ENCODE results near the gene DOCK4. TPM values are rescaled to one million over a fixed set of nuclear protein-coding genes. Genes with fewer than 3 reads are reported as not detected.

Gene DOCK4
- total and polyA plus RNA-seq, 2 of the 8 experiments (the other 6 are each of a cell fraction or from before 2014, with no cell fraction given) = 5.1 to 23.6 TPM

DNA sequence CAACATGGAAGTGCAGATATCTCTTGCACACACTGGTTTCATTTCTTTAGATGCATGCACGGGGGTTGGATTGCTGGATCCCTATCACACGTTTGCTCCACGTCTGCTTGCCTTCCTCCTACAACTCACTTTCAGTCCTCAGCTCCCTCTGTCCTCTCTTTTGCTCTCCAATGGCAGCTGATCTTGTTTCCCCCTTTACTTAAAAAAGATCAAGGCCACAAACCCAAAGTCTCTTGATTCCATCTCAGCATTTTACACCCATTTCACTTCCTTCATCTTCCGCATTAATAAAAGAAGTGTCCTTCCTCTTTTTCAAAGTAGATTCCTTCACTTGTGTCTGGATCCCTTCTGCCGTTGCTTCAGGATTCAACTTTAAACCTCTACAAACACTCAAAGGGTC lies 245.2 kb downstream of the DOCK4 start:
- Histone ChIP-seq H4K8ac (ENCODE audit: extremely low read depth, insufficient read depth, low read length) (no peak overlapping the region), H3K79me2 (ENCODE audit: control insufficient read depth in 1 of 2, insufficient read depth in 2 of 2, low read length in 2 of 2) (no peaks in the 10 kb centered on the region), H2BK12ac (ENCODE audit: low read depth, low read length) (no peak overlapping the region), H3K27me3 (replicated peaks in 1 of 4; ENCODE audit: control insufficient read depth in 3 of 4, extremely low read depth in 1 of 4, insufficient read depth in 3 of 4, low read length in 3 of 4) (no peaks in the 10 kb centered on the region), H3K4me2 (ENCODE audit: insufficient read depth in 1 of 2, low read depth in 2 of 2, low read length in 2 of 2) (no peak overlapping the region), H3K4me1 (replicated peaks in 1 of 4; ENCODE audit: control insufficient read depth in 3 of 4, insufficient read depth in 4 of 4, low read length in 3 of 4) (no peaks in the 10 kb centered on the region; a peak in 1 of 7 replicates), H3K4me3 (ENCODE audit: extremely low read depth in 1 of 4, insufficient read depth in 2 of 4, low read depth in 3 of 4, low read length in 4 of 4) (no peak overlapping the region), H3K36me3 (ENCODE audit: control insufficient read depth in 2 of 4, insufficient read depth in 4 of 4, low read length in 3 of 4) (no peaks in the 10 kb centered on the region), H3K27ac (ENCODE audit: low read depth, low read length) (no peak overlapping the region), H3K23me2 (ENCODE audit: low read depth, low read length) (no peaks in the 10 kb centered on the region), H2BK5ac (ENCODE audit: low read depth, low read length) (no peak overlapping the region), H4K20me1 (replicated peaks in 1 of 2; ENCODE audit: control insufficient read depth in 1 of 2, insufficient read depth in 2 of 2, low read length in 2 of 2) (no peaks in the 10 kb centered on the region), H2AK5ac (ENCODE audit: low read depth, low read length) (no peak overlapping the region), H3K79me1 (ENCODE audit: low read depth, low read length) (no peaks in the 10 kb centered on the region), H3K14ac (ENCODE audit: insufficient read length) (no peak overlapping the region), H2AFZ (ENCODE audit: low read length) (no peak overlapping the region), H2BK20ac (ENCODE audit: low read length) (no peak overlapping the region), H3K9me3 (ENCODE audit: insufficient read depth in 2 of 2, low read depth in 1 of 2, low read length in 1 of 2) (no peaks in the 10 kb centered on the region), H3K4ac (replicated peaks; ENCODE audit: insufficient read length, low read depth, low read length) (no peak overlapping the region), H3K9ac (replicated peaks in 1 of 4; ENCODE audit: extremely low read depth in 1 of 4, low read depth in 3 of 4, low read length in 3 of 4) (no peak overlapping the region), H2BK120ac (replicated peaks; ENCODE audit: low read depth, low read length) (no peak overlapping the region), H4K5ac (ENCODE audit: insufficient read length, low read depth, low read length) (no peak overlapping the region), H2BK15ac (ENCODE audit: low read length) (no peak overlapping the region), H3K56ac (replicated peaks; ENCODE audit: insufficient read length, low read depth, low read length) (no peak overlapping the region), H3K23ac (ENCODE audit: insufficient read length) (no peak overlapping the region), H4K91ac (replicated peaks; ENCODE audit: insufficient read length, low read length) (no peak overlapping the region), H3K18ac (ENCODE audit: extremely low read depth, low read length) (no peak overlapping the region)
- DNase-seq (ENCODE audit: low read depth in 1 of 2, low spot score in 2 of 2) (no peak), FAIRE-seq (no peak)
- CTCF ChIA-PET (ENCODE audit: partially characterized antibody) = no interaction called here
- WGBS, 2 experiments (ENCODE audit: extremely low coverage in 1 of 2, insufficient coverage in 1 of 2, insufficient read length in 1 of 2, insufficient replicate concordance in 2 of 2, low coverage in 1 of 2, low lambda C conversion rate in 2 of 2, missing lambda C conversion rate in 1 of 2) = 90 to 100% methylated on average over 1 to 5 of the region's 5 CpGs
- POLR2A ChIA-PET (ENCODE audit: partially characterized antibody) = no interaction called here
- TF ChIP-seq TCF12 (IDR thresholded peaks at IDR 0.05; ENCODE audit: low read depth, low read length) = no peak
- no peak for TF ChIP-seq CHD2 (IDR thresholded peaks at IDR 0.05; ENCODE audit: low read length)
- TF ChIP-seq ASH2L (IDR thresholded peaks at IDR 0.05; ENCODE audit: low read length) = no peak
- no peak for TF ChIP-seq CEBPB (IDR thresholded peaks at IDR 0.05; ENCODE audit: low read depth, low read length)
- no peak for TF ChIP-seq NANOG (IDR thresholded peaks at IDR 0.05; ENCODE audit: insufficient read depth, low read depth, low read length, poor library complexity, severe bottlenecking)
- no peak for TF ChIP-seq BCL11A (IDR thresholded peaks at IDR 0.05; ENCODE audit: low read depth in 2 of 2, low read length in 2 of 2)
- TF ChIP-seq KDM1A (IDR thresholded peaks at IDR 0.05; ENCODE audit: borderline replicate concordance, low read length) = no peak
- TF ChIP-seq SIX5 (IDR thresholded peaks at IDR 0.05; ENCODE audit: low read depth, low read length) = no peak
- TF ChIP-seq, protein P1, sequence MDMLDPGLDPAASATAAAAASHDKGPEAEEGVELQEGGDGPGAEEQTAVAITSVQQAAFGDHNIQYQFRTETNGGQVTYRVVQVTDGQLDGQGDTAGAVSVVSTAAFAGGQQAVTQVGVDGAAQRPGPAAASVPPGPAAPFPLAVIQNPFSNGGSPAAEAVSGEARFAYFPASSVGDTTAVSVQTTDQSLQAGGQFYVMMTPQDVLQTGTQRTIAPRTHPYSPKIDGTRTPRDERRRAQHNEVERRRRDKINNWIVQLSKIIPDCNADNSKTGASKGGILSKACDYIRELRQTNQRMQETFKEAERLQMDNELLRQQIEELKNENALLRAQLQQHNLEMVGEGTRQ (IDR thresholded peaks at IDR 0.05; ENCODE audit: low read length) = no peak
- TF ChIP-seq EGR1 (IDR thresholded peaks at IDR 0.05; ENCODE audit: borderline replicate concordance, low read depth, low read length) = no peak
- TF ChIP-seq MAX (IDR thresholded peaks at IDR 0.05) = no peak
- no peak for TF ChIP-seq RBBP5 (IDR thresholded peaks at IDR 0.05; ENCODE audit: borderline replicate concordance, low read depth, low read length)
- TF ChIP-seq SIRT6 (IDR thresholded peaks at IDR 0.05; ENCODE audit: low read length) = no peak
- TF ChIP-seq RAD21 (IDR thresholded peaks at IDR 0.05 in 1 of 2, conservative IDR thresholded peaks at IDR 0.05 in 1 of 2; ENCODE audit: low read depth in 2 of 2, low read length in 2 of 2) = no peak

Data from H1 (cell line).